Measurements from ENCODE around the gene ACP4. TPM values are rescaled to one million over a fixed set of nuclear protein-coding genes. Genes with fewer than 3 reads are reported as not detected.

Gene ACP4
- total RNA-seq, 4 donors from 2014 or later = not detected

DNA sequence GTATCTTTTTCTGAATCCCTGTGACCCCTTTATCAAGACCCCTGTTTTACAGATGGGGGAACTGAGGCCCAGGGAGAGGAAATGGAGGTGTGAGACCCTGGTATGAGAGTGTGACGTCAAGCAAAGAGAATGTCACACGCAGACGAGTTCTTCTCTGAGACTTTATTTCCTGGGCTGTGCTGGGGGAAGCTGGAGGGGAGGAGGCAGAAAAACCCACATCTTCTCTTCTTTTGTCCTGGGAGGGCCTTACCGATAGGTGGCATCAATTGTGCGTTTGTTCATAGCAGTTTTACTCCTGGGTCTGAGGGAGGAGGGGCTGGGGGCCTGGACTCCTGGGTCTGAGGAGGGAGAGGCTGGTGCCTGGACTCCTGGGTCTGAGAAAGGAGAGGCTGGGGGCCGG, 48.0 kb downstream of the ACP4 start:
- no peak for ATAC-seq
- no peaks in the 10 kb centered on the region for H3K36me3 ChIP-seq
- intact Hi-C loops (cut with DNase I; ENCODE audit: low total_unique reads) (no loop called here), in situ Hi-C loops (cut with MboI; ENCODE audit: low sequenced_read_pairs in 4 of 4) (no loop called here)
- no peak overlapping the region for H3K27ac ChIP-seq
- H3K9me3 ChIP-seq = no peaks in the 10 kb centered on the region
- no peak for DNase-seq
- H3K4me1 ChIP-seq = peaks cover 0 to 3% of the 10 kb centered on the region in 2 donors
- no peak overlapping the region for H3K4me3 ChIP-seq
- no peak for TF ChIP-seq CTCF (IDR thresholded peaks at IDR 0.05 in 4 of 5, conservative IDR thresholded peaks at IDR 0.05 in 1 of 5)
- no peak for TF ChIP-seq POLR2A (IDR thresholded peaks at IDR 0.05)
- peaks cover 20 to 51% (median 21%) of the 10 kb centered on the region in 3 donors for H3K27me3 ChIP-seq

DNA sequence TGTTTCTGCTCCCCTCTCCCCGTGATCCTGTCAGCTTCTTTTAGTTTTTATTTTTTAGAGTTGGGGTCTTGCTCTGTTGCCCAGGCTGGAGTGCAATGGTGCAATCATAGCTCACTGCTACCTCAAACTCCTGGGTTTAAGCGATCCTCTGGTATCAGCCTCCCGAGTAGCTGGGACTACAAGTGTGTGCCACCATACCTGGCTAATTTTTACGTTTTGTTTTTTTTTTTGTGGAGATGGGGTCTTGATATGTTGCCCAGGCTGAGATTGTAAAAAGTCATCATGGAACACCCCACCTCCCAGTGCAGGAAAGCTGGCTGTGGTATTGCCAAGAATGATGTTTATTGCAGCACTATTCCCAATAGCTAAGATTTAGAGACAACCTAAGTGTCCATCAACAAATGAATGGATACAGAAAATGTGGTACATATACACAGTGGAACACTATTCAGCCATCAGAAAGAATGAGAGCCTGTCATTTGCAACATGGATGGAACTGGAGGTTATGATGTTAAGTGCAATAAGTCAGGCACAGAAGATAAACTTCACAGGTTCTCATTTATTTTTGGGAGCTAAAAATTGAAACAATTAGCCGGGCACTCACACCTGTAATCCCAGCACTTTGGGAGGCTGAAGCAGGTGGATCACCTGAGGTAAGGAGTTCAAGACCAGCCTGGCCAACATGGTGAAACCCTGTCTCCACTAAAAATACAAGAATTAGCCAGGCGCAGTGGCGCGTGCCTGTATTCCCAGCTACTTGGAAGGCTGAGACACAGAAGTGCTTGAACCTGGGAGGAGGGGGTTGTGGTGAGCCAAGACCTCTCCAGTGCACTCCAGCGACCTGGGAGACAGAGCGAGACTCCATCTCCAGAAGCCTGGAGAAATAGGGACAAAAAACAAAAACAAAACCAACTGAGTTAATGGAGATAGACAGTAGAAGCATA, 49.8 kb downstream of the ACP4 start:
- no peak for TF ChIP-seq POLR2A (IDR thresholded peaks at IDR 0.05)
- no peak for TF ChIP-seq CTCF (IDR thresholded peaks at IDR 0.05 in 4 of 5, conservative IDR thresholded peaks at IDR 0.05 in 1 of 5)
- H3K27me3 ChIP-seq = peaks cover 17 to 36% (median 17%) of the 10 kb centered on the region in 3 donors
- no peak overlapping the region for H3K4me3 ChIP-seq
- intact Hi-C loops (cut with DNase I; ENCODE audit: low total_unique reads) = no loop called here
- H3K9me3 ChIP-seq = no peaks in the 10 kb centered on the region
- in situ Hi-C loops (cut with MboI; ENCODE audit: low sequenced_read_pairs in 4 of 4) = no loop called here
- no peak for DNase-seq
- ATAC-seq = no peak
- no peak overlapping the region for H3K27ac ChIP-seq
- no peaks in the 10 kb centered on the region for H3K36me3 ChIP-seq
- peaks cover 0 to 3% of the 10 kb centered on the region in 2 donors for H3K4me1 ChIP-seq

DNA sequence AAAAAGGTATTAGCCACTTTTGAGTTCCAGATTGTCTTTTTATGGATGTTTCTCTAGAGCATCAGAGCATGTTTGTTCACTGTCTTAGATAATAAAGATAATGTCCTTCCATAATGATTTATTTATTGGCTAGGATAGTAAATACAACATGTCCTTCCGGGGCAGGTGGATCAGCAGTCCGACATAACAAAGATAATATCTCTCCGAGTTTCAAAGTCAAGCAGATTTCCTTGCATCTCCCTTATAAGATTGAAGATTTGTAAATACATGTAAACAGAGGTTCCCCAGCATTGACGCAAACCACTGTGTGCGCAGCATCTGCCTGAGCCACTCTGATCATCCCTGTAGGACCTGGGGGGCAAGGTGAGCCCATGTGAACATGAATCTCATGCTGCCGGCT, 51.9 kb downstream of the ACP4 start:
- in situ Hi-C loops (cut with MboI; ENCODE audit: low sequenced_read_pairs in 4 of 4) (no loop called here), intact Hi-C loops (cut with DNase I; ENCODE audit: low total_unique reads) (no loop called here)
- DNase-seq (no peak), ATAC-seq (no peak)
- H3K27ac ChIP-seq = no peak overlapping the region
- no peaks in the 10 kb centered on the region for H3K36me3 ChIP-seq
- no peak overlapping the region for H3K4me3 ChIP-seq
- peaks cover 0 to 16% (median 2%) of the 10 kb centered on the region in 3 donors for H3K27me3 ChIP-seq
- H3K9me3 ChIP-seq = no peaks in the 10 kb centered on the region
- no peaks in the 10 kb centered on the region for H3K4me1 ChIP-seq
- TF ChIP-seq POLR2A (IDR thresholded peaks at IDR 0.05) = no peak
- no peak for TF ChIP-seq CTCF (IDR thresholded peaks at IDR 0.05 in 4 of 5, conservative IDR thresholded peaks at IDR 0.05 in 1 of 5)

DNA sequence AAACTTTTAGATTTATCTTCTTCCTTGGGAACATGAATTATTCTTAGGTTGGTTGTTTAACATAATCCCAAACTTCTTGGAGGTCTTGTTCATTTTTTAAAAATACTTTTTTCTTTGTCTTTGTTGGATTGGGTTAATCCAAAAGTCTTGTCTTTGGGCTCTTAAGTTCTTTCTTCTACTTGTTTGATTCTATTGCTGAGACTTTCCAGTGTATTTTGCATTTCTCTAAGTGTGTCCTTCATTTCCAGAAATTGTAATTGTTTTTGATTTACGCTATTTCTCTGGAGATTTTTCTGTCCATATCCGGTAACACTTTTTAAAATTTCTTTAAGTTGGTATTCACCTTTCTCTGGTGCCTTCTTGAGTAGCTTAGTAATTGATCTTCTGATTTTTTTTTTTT, 53.0 kb downstream of the ACP4 start:
- Histone ChIP-seq H3K4me1 (no peaks in the 10 kb centered on the region), H3K36me3 (no peaks in the 10 kb centered on the region), H3K27me3 (peaks cover 0 to 6% (median 0%) of the 10 kb centered on the region in 3 donors), H3K4me3 (no peak overlapping the region), H3K27ac (no peak overlapping the region), H3K9me3 (no peaks in the 10 kb centered on the region)
- ATAC-seq (no peak), DNase-seq (no peak)
- intact Hi-C loops (cut with DNase I; ENCODE audit: low total_unique reads) (no loop called here), in situ Hi-C loops (cut with MboI; ENCODE audit: low sequenced_read_pairs in 4 of 4) (no loop called here)
- TF ChIP-seq CTCF (IDR thresholded peaks at IDR 0.05 in 4 of 5, conservative IDR thresholded peaks at IDR 0.05 in 1 of 5) = no peak
